ENCODE measurements around the gene TPCN1. TPM values are rescaled to one million over a fixed set of nuclear protein-coding genes. Genes with fewer than 3 reads are reported as not detected.

Gene TPCN1
- total and polyA plus RNA-seq, 2 of the 13 experiments (the other 11 are each of a cell fraction or from before 2014, with no cell fraction given), result 8.0 to 26.8 TPM

- TF ChIP-seq HMGXB4 (CRISPR knock-in tag; IDR thresholded peaks at IDR 0.05; ENCODE audit: borderline replicate concordance in 1 of 2, low read depth in 1 of 2) (no peak), CENPT (CRISPR knock-in tag; IDR thresholded peaks at IDR 0.05; ENCODE audit: low read depth) (0 out of 2 replicates have a peak, but pooled peaks have one; percentile 46), SUZ12 (IDR thresholded peaks at IDR 0.05; ENCODE audit: low read depth, low read length) (no peak), ZBTB44 (CRISPR knock-in tag; IDR thresholded peaks at IDR 0.05) (no peak), MATR3 (CRISPR knock-in tag; IDR thresholded peaks at IDR 0.05) (no peak), HMG20B (CRISPR knock-in tag; conservative IDR thresholded peaks at IDR 0.05) (no peak), ZNF292 (CRISPR knock-in tag; IDR thresholded peaks at IDR 0.05; ENCODE audit: borderline replicate concordance, low read depth) (peak; percentile 33; the same call in 1 of the 2 replicates), ZSCAN9 (CRISPR knock-in tag; IDR thresholded peaks at IDR 0.05; ENCODE audit: borderline replicate concordance) (no peak), ZFYVE20 (CRISPR knock-in tag; IDR thresholded peaks at IDR 0.05; ENCODE audit: borderline replicate concordance, low read depth) (no peak), ZNF263 (CRISPR knock-in tag; IDR thresholded peaks at IDR 0.05) (no peak), ZBTB4 (CRISPR knock-in tag; IDR thresholded peaks at IDR 0.05; ENCODE audit: borderline replicate concordance) (0 out of 2 replicates have a peak, but pooled peaks have one; percentile 44), ZNF850 (CRISPR knock-in tag; conservative IDR thresholded peaks at IDR 0.05) (no peak), HMG20A (CRISPR knock-in tag; IDR thresholded peaks at IDR 0.05; ENCODE audit: borderline replicate concordance) (no peak; the same call in 1 of the 2 replicates), ZNF232 (CRISPR knock-in tag; IDR thresholded peaks at IDR 0.05; ENCODE audit: borderline replicate concordance) (no peak), ZSCAN25 (CRISPR knock-in tag; IDR thresholded peaks at IDR 0.05) (no peak), RCOR2 (CRISPR knock-in tag; IDR thresholded peaks at IDR 0.05) (no peak), HDAC1 (CRISPR knock-in tag; IDR thresholded peaks at IDR 0.05) (0 out of 2 replicates have a peak, but pooled peaks have one; percentile 31), NFKB2 (CRISPR knock-in tag; IDR thresholded peaks at IDR 0.05; ENCODE audit: borderline replicate concordance) (0 out of 2 replicates have a peak, but pooled peaks have one; percentile 33), ZMYM3 (CRISPR knock-in tag; IDR thresholded peaks at IDR 0.05) (no peak), HOXA9 (CRISPR knock-in tag; IDR thresholded peaks at IDR 0.05; ENCODE audit: borderline replicate concordance) (no peak), ZNF354B (CRISPR knock-in tag; IDR thresholded peaks at IDR 0.05) (no peak), NR2F1 (CRISPR knock-in tag; IDR thresholded peaks at IDR 0.05) (no peak), ZNF256 (CRISPR knock-in tag; conservative IDR thresholded peaks at IDR 0.05) (no peak)
- TF ChIP-seq, protein P1, sequence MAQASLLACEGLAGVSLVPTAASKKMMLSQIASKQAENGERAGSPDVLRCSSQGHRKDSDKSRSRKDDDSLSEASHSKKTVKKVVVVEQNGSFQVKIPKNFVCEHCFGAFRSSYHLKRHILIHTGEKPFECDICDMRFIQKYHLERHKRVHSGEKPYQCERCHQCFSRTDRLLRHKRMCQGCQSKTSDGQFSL (CRISPR knock-in tag; IDR thresholded peaks at IDR 0.05), result no peak
These were observed 25.3 kb downstream of the TPCN1 start (continued) for GRCh38 chr12:113246478-113247122.
